GM21576 (cell line): ENCODE data around the gene CSMD2.
"Not testable (repeated sequence)": the region's sequence is repeated elsewhere in the genome, so short reads cannot be mapped to it uniquely, and the experiment has no call there.

Source experiments
- ATAC-seq: cut with Tn5 transposase; IDR thresholded peaks from one replicate; pipeline ENCODE4 v1.9.1; 2021; ENCODE audit warnings: mild to moderate bottlenecking, moderate library complexity; ENCODE audit not compliant: unreplicated experiment

CSMD2 gene

DNA sequence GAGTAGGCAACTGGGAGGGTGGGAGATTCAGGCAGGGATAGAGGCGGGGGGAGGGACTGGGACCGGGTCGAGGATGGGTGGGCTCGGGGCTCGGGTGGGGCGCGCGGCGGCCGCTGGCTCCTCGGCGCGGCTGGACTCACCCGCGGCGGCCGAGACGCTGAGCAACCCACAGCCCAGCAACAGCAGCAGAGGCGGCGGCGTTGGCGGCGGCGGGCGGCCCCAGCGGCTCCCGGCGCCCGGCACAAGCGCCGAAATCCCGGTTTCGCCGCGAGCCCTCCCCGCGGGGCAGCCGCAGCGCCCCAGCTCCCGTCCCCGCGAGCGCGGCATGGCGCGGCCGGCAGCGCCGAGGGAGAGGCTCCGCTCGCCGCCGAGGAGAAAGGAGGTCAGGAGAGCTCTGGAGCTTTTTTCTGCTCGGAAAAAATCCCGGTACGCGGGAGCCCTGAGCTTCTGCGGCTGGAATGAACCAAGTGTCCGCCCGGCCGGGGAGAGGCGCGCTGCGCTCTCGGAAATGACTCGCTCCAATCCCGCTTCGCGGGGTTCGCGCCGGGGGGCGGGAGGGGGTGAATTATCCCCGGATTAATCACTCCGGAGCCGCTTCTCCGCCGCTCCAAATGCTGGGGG is at the start of gene CSMD2:
CSMD2 (minus strand) TSS at position 460 of the 621 bp plus-strand sequence; CDS start at position 327, 133 bp downstream.
- no peak for ATAC-seq

DNA sequence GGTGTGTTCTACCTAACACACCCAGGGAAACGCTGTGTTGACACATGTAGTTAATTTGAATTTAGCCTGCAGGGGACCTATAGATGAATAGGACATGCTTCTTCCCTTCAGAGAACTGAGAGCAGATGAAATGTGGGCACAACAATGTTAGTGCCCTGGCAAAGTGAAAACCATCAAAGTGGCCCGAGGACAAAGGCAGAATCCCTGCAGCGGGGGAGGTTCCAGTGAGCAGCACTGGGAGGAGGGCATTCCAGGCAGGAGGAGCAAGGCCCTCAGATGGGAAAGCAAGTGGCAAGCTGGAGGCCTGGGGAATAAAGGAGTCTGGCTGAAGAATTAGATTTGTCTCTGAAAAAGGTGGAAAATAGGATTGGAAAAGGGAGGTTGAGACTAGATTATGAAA is 48.9 kb upstream of the CSMD2 start:
- ATAC-seq: no peak

DNA sequence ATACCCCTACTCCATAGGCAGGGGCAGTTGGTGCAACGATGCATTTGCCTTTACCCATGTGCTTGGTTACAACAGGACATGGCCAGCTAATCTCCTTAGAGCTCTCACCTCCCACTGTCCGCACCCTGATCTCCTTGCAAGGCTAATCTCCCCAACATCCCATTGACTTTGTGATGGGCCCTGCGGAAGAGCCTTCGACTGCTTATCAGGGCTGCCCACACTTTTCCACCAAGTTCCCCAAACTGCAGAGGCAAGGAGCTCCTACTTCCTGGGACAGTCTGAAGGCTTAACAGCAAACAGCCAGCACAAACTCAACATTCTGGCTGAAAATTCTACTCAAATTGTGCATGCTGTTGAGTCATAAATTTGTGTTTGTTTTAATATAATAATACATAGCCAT is 47.6 kb upstream of the CSMD2 start:
- no peak for ATAC-seq

DNA sequence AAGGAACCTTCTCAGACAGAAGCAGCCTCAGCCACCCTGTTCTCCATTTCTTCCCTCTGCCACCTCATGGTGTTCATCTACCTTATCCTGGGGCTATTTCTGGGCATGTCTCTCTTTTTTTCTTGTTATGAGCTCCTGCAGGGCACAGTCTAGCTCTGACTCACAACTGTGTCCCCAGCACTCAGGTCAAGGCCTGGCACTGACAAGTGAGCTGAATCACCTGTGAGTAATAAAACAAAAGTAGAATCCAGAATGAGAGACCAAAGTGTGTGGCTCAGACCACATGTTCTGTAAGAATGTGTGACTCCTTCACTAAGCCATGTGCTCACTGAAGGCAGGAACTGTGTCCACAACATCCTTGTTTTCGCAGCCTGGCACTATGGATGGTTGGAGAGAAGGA is 34.9 kb upstream of the CSMD2 start:
- ATAC-seq: no peak

DNA sequence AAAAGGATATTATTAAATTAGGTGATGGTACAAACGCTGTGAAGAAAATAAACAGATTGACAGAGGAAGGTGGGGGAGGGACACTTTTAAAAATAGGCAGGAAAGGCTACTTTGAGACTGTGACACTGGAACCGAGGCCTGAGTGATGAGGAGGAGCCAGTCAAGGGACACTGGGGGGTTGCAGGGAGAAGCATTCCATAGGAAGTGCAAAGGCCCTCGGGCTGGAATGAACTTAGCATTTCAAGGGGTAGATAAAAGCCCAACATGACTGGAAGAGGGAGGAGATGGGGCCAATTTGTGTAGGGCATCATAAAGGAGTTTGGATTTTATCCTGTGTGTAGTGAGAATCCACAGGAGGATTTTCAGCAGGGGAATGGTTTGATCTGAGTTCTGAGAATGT is 27.6 kb upstream of the CSMD2 start:
- no peak for ATAC-seq

DNA sequence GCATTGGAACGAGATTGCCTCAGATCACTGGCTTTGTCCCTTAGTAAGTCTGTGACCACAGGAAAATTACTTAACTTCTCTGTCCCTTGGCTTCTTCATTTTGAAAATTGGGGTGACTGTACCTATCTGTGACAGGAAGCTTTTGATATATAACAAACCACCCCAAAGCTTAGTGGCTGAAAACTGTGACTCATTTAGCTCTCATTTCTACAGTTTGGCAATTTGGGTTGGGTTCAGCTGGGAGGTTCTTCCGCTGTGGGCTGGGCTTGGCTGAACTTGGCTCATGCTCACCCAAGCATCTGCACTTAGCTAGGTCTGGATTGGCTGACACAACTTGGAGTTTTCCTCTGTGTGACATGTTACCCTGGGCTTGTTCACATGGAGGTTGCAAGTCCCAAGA is 25.7 kb upstream of the CSMD2 start:
- no peak for ATAC-seq

DNA sequence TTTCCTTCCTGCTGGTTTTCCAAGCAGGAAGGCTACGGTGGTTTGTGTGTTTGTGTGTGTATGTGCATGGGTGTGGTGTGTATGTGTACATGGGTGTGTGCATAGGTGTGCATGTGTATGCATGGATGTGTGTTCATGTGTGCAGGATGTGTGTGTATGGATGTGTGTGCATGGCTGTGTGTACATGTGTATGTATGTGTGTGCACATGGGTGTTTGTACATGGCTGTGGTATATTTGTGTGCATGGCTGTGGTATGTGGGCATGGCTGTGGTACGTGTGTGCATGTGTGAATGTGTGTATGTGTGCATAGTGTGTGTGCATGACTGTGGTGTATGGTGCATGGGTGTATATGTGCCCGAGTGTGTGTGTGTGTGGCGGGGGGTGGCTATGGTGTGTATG is 24.0 kb upstream of the CSMD2 start:
- ATAC-seq: no peak

DNA sequence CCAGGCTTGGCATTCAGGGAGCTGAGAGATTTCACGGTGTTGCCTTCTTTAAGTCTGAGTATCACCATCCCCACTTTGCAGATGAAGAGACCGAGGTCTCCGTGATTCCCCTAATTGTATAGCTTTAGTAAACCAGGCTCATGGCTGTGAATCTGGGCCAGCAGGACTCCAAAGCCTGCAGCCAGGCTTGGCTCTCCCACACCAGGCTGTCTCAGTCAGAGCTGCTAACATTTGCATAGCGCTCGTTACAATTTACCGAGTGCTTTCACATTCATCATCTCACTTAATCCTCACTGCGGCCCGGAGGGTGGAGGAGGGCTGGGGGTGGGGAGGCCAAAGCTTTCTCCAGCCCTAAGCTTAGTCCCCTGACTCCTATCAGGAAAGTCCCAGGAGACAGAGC is 23.4 kb upstream of the CSMD2 start:
- no peak for ATAC-seq

DNA sequence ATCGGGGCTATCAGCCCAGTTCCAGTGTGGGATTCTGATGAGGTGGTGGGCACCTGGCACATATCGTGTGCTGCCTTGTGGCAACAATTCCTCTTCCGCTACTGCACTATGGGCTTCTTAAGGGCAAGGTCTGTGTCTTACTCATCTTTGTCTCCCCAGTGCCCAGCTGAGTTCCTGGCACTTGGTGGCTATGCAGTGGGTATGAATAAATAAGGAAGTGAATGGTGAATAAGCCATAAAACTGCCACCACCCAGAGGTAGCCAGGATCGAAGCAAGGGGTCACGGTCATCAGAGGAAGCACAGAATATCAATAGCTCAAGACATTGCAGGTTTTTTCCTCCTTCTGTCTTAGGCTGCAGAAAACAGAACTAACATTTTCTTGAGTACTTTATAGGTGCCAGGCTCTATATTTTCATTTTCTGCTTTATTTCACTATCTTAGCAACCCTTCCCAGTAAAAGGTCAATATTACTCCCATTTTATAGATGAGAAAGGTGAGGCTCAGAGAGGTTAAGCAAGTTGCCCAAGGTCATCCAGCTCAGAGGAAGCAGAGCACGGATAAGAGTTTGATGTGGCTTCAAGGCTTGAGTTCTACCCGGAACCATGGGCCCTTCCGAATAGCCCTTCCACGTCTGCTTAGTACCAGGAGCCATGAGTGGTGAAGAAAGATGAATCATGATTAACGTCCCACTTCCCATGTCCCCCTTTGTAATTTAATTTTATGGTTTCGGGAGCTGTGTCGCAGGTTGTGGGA is 21.9 kb upstream of the CSMD2 start:
- ATAC-seq: no peak

DNA sequence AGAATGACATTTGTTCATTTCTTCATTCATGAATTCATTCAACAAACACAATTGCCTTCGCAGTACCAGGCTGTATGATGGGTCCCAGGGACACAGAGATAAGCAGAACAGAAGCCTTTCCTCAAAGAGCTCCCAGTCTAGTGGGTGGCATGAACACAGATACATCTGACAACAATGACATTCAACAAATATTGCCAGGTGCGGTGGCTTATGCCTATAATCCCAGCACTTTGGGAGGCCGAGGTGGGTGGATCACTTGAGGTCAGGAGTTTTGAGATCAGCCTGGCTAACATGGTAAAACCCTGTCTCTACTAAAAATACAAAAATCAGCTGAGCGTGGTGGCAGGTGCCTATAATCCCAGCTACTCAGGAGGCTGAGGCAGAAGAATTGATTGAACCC is 18.4 kb upstream of the CSMD2 start:
- ATAC-seq: not testable (repeated sequence)

DNA sequence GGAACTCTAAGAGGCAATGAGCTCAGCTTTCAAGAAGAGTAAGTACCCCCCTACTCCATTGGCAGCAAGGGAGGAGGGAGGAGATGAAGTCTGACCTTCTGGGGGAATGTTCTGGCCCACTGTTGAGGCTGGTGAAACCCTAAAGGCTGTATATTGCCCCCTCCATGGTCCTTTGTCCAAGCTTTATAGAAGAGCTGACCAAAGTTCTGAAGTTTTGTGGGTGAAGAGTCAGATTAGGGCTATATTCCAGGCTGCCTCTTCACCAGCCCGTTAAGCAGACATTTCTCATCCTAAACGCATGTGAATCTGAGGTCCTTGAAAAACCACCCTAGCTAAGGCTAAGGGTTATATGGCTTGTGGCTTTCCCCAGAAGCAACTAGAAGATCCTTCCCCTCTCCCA is 13.0 kb upstream of the CSMD2 start:
- no peak for ATAC-seq

DNA sequence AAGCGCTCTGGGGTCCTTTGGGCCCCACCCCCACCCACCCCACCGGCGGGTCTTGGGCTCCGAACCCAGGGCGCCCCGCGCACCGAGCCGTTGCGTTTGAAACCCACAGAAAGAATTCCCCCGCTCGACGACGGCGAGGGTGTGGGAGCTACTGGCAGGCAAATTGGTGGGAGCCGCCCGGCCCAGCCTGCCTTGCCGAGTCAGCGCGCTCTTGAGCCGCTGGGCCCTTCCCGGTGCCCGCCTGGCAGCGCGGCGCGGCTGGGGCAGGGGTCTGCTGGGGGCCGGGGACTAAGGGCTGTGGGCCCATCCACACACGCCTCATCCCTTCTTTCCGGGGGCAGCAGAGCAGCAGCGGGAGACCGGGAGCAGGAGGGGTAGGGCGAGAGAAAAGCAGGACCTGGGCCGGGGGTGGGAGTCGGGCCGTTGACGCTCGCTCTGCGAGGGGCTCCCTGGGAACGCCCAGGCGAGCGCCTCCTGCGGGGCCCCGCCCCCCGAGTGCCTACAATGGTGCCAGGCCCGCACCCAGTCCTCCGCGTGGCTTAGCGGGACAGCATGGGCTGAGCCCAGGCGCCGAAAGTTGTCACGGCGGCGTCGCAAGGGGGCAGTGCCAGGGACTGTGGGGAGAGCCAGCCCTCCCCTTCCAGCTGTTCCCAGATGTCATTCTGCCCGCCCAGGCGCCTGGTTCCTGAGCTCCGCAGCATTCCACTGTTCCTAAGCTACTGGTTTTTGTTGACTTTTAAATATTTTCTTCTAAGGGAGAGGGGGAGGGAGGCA is 12.0 kb upstream of the CSMD2 start, which contains the start of gene C1orf94:
C1orf94 (plus strand) TSS at position 78 of the 774 bp plus-strand sequence. CDS start 883 bp downstream, outside the sequence.
- ATAC-seq: no peak

DNA sequence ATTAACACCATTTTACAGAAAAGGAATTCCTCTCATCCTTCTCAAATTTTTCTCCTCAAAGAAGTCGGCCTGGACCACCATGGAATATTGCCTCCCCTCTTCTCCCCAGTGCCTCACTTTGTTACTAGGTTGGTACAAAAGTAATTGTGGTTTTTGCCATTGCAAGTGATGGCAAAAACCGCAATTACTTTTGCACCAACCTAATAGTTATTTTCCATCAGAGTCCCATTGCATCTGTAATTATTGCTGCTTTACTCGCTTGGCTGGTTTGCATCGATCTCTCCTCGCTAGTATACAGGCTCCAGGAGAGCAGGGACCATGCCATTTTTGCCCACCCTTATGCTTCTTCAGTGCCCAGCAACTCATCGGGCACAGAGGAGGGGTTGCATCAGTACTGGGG is 10.7 kb upstream of the CSMD2 start:
- ATAC-seq: no peak

DNA sequence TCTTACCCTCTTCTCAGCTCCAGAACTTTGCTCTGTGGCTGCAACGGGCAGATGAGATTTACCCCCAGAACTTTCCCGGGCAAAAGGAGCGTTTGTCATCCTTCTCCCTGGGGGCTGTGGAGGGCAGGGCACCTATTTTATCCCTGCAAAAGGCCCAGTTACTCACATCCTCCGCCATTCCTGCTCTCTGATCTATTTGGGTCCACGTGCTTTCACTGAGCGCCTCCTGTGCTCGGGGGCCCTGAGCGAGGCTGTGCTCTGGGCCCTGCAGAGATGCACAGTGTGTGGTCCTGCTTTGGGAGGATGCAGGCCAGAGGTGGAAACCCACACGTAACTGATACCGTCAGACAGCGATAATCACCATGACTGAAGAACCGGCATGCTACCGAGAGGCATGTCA is 2.4 kb upstream of the CSMD2 start:
- no peak for ATAC-seq

DNA sequence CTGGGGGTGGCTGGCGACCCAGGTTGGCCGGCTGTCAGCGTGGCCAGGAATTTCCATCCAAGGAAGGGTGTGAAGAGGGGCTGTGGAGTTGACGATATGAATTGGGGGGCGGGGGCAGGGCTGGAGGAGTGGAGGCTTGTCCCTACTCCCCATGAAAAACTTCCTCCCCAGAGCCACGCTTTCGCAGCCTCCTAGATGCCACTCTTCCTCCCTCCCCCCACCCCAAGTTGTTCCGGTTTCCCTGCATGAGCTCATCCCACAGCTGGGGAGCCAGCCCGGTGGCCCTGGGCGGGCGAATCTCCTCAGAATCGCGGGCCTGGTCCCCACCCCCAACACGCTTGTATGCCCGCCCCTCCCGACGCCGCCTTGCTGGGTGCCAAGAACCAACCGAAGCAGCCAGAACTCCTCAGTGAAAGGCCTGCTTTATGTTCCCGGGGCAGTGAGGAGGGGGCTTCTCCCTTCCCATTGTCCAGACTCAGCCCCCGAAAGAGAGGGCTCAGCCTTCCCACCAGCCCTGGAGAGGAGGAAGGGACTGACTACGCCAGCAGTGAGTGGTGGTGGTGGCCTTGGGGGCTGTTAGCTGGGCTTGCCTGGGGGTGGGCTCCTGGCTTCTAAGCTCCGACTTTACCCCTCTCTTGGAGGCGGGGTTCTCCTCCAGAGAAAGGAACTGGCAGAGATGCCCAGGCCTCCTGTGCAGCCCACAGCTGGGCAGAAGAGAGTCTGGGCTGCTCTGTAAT is 1.8 kb upstream of the CSMD2 start:
- ATAC-seq: no peak

DNA sequence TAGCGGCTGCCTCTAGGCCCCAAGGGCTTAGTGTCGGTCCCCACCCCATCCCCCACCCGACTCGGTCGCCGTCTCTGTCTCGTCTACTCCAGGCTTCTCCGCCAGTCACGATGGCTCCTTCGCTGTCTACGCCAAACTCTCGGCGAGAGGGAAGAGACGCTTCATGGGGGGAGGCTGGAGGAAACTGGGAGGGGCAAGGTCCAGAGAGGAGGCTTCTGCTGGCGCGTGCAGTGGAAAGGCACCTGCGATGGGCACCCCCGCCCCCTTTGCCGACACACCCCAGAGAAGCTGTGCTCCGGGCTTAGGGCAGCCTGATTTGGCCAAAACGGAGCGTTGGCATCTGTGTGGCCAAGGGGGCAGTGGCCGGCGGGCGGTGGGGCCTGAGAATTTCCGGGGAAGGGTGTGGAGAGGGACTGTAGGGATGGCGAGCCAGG is 1.2 kb upstream of the CSMD2 start:
- no peak for ATAC-seq

DNA sequence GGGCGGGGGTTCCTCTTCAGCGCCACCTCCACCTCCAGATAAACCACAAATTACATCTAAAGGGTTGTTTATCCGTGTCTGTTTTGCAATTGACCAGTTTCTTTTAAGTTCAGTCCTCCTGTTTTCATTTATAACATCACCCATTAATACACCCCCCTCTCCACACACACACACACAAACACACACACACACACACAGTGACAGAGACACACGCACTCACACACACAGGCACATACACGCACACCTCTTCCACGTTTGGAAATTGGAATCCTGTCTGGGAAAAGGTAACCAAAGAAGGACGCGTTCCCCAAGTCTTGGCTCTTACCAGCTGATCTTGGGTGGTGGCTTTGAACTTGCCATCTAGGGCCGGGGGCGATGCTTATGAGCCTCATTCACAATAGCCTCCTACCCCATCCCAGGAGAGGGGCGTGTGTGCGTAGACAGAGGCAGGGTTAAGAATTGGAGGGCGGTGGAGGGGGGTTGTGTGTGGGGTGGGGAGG is 442 bp upstream of the CSMD2 start:
- ATAC-seq: no peak

DNA sequence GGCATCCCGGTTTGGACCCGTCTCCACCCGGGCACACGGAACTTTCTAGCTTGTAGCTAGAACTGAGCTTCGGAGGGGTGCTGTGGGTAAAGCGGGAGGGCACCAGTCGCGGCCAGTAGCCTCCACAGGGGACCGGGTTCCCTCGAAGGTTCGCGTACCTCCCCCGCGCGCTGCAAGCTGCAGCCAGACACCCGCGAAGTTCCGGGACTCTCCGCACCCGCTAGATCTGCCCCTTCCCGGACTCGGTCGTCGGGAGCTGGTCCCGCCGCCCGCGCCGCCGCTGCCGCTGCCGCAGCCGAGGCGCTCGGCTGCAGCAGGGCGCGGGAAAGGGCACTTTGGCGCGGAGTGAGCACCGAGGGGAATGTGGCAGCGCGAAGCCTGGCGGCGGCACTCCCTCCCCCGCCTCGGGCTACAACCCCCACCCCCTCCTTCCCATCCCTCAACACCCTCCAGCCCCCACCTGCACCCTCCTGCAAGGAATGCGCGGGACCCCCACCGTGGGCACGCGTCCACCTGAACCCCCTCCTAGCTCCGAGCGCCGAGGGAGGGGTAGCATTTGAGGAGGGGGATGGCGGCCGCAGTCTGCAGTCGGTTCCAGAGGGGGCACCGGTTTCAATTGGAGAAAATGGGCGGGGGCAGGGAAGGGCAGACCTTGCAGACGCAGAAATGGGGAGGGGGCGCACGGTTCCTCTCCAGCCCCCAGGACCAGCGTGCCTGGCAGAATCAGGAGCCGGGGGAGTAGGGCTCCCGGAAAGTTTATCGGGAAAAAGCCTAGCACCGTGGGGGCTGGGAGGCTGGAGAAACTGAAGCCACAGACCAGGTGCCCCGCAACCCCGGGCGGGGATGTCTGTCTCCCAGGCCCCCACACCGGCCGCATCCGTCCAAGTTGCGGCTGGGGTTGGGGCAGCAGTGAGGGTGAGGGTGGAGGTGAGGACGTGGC is 968 bp downstream of the CSMD2 start:
- ATAC-seq: no peak

DNA sequence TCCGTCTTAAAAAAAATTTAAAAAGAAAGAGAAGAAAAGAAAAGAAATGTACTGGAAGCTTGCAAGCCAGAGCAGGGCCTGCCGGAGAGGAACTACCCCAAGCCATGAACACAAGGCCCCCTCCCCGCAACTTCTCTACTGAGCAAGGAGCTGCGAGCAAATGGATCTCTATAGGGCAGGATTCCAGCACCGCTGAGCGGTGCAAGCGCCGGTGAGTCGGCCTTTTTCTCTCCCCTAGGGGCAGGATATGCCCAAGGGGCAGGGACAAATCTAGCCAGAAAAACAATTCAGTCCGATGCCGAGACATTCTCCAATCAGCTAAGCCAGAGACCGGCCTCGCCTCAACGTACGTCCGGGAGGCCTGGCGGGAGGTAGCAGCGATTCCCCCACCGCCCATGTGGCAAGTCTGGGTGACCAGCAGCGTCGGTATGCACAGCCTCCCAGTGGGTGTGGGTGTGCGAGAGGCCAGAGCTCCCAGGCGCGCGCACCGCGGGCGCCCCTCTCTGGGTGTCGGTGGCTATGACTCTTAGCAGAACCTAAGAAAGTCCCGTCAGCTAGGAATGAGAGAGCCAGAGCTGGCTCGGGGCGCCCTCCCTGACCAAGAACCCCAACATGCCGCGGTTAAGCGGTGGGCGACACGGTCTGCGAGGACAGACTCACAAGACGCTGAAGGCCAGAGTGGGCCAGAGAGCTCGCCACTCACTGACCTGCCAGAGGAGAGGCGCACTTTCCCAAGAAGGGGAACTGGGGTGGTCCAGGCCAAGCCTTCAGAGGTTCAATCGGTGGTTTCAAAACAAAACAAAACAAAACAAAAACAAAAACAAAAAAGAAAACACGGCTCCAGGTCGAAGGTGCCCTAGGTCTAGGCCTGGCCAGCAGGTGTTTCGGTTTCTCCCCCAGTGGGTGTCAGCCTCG is 1.9 kb downstream of the CSMD2 start:
- peak; percentile 44 for ATAC-seq
